Measurements from ENCODE around the gene LFNG. TPM values are rescaled to one million over a fixed set of nuclear protein-coding genes. Genes with fewer than 3 reads are reported as not detected.
"Not testable (repeated sequence)": the region's sequence is repeated elsewhere in the genome, so short reads cannot be mapped to it uniquely, and the experiment has no call there.

LFNG gene
- polyA plus RNA-seq, 2 donors, result 12.0 to 13.7 TPM

- Histone ChIP-seq H3K27ac (ENCODE audit: low read depth in 2 of 2, low read length in 1 of 2) (no peak overlapping the region), H3K36me3 (ENCODE audit: control insufficient read depth in 2 of 2, insufficient read depth in 2 of 2, low read length in 1 of 2) (peaks cover 0 to 13% of the 10 kb centered on the region in 2 donors), H3K27me3 (ENCODE audit: control insufficient read depth in 1 of 2, insufficient read depth in 2 of 2, low read length in 2 of 2) (no peaks in the 10 kb centered on the region), H3K4me3 (ENCODE audit: low read depth in 1 of 2, low read length in 2 of 2) (no peak overlapping the region), H3K9me3 (ENCODE audit: control insufficient read depth in 2 of 2, insufficient read depth in 1 of 2, low read depth in 1 of 2, low read length in 1 of 2) (no peaks in the 10 kb centered on the region), H3K4me1 (ENCODE audit: control insufficient read depth in 2 of 2, insufficient read depth in 2 of 2, low read length in 1 of 2) (peaks cover 13 to 55% of the 10 kb centered on the region in 2 donors)
- WGBS, 2 donors, result 68 to 72% methylated on average over 40 of the region's 40 CpGs
These were observed 7.3 kb downstream of the LFNG start for GRCh38 chr7:2526659-2527504.

GRCh38 chr7:2527505-2528467 lies 8.2 kb downstream of the LFNG start:
- peak overlapping the region in 1 of 2 donors; percentile 29 for H3K27ac ChIP-seq (ENCODE audit: low read depth in 2 of 2, low read length in 1 of 2)
- peaks cover 13 to 53% of the 10 kb centered on the region in 2 donors for H3K4me1 ChIP-seq (ENCODE audit: control insufficient read depth in 2 of 2, insufficient read depth in 2 of 2, low read length in 1 of 2)
- WGBS, 2 donors, result 46 to 49% methylated on average over 17 of the region's 17 CpGs
- H3K9me3 ChIP-seq (ENCODE audit: control insufficient read depth in 2 of 2, insufficient read depth in 1 of 2, low read depth in 1 of 2, low read length in 1 of 2), result no peaks in the 10 kb centered on the region
- H3K36me3 ChIP-seq (ENCODE audit: control insufficient read depth in 2 of 2, insufficient read depth in 2 of 2, low read length in 1 of 2), result peaks cover 0 to 13% of the 10 kb centered on the region in 2 donors
- H3K27me3 ChIP-seq (ENCODE audit: control insufficient read depth in 1 of 2, insufficient read depth in 2 of 2, low read length in 2 of 2), result no peaks in the 10 kb centered on the region
- no peak overlapping the region for H3K4me3 ChIP-seq (ENCODE audit: low read depth in 1 of 2, low read length in 2 of 2)

DNA sequence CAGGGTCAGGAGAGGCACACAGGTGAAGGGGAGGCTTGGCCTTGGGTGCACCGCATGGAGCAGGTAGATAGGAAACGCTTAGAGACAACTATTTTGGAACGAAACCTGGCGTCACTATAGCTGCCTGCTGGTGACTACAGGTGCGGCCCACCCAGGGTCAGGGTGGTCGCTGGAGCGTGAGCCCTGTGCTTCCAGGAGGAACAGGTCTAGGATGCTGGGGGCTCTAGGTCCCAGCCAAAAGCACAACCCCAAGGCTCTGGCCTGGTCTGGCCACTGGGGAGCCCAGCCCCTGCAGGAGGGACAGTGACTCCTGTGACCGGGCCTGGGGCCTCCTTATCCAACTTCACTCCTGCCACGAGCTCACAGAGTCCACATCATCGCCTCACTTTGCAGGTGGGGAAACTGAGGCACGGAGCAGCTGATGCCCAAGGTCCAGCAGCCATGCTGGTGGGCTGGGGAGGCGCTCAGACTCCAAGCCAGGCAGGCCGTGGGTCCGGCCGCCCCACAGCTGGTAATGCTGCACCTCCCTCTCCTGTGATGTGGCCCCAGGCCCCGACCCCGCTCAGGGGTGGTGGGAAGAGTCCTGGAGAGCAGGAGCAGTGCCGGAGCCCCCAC lies 9.0 kb downstream of the LFNG start:
- peak overlapping the region; percentile 29 to 76 for H3K27ac ChIP-seq (ENCODE audit: low read depth in 2 of 2, low read length in 1 of 2)
- H3K9me3 ChIP-seq (ENCODE audit: control insufficient read depth in 2 of 2, insufficient read depth in 1 of 2, low read depth in 1 of 2, low read length in 1 of 2), result no peaks in the 10 kb centered on the region
- no peak overlapping the region for H3K4me3 ChIP-seq (ENCODE audit: low read depth in 1 of 2, low read length in 2 of 2)
- no peaks in the 10 kb centered on the region for H3K27me3 ChIP-seq (ENCODE audit: control insufficient read depth in 1 of 2, insufficient read depth in 2 of 2, low read length in 2 of 2)
- H3K4me1 ChIP-seq (ENCODE audit: control insufficient read depth in 2 of 2, insufficient read depth in 2 of 2, low read length in 1 of 2), result peaks cover 13 to 47% of the 10 kb centered on the region in 2 donors
- WGBS, 2 donors, result 63 to 65% methylated on average over 18 of the region's 18 CpGs
- peaks cover 0 to 13% of the 10 kb centered on the region in 2 donors for H3K36me3 ChIP-seq (ENCODE audit: control insufficient read depth in 2 of 2, insufficient read depth in 2 of 2, low read length in 1 of 2)

GRCh38 chr7:2529161-2530070 lies 9.8 kb downstream of the LFNG start:
- peaks cover 13 to 39% of the 10 kb centered on the region in 2 donors for H3K4me1 ChIP-seq (ENCODE audit: control insufficient read depth in 2 of 2, insufficient read depth in 2 of 2, low read length in 1 of 2)
- H3K4me3 ChIP-seq (ENCODE audit: low read depth in 1 of 2, low read length in 2 of 2), result no peak overlapping the region

GRCh38 chr7:2530071-2530987 lies 10.8 kb downstream of the LFNG start:
- peak overlapping the region; percentile 74 to 80 for H3K27ac ChIP-seq (ENCODE audit: low read depth in 2 of 2, low read length in 1 of 2)
- no peaks in the 10 kb centered on the region for H3K27me3 ChIP-seq (ENCODE audit: control insufficient read depth in 1 of 2, insufficient read depth in 2 of 2, low read length in 2 of 2)
- peaks cover 10 to 33% of the 10 kb centered on the region in 2 donors for H3K4me1 ChIP-seq (ENCODE audit: control insufficient read depth in 2 of 2, insufficient read depth in 2 of 2, low read length in 1 of 2)
- H3K36me3 ChIP-seq (ENCODE audit: control insufficient read depth in 2 of 2, insufficient read depth in 2 of 2, low read length in 1 of 2), result peaks cover 0 to 11% of the 10 kb centered on the region in 2 donors
- no peaks in the 10 kb centered on the region for H3K9me3 ChIP-seq (ENCODE audit: control insufficient read depth in 2 of 2, insufficient read depth in 1 of 2, low read depth in 1 of 2, low read length in 1 of 2)
- H3K4me3 ChIP-seq (ENCODE audit: low read depth in 1 of 2, low read length in 2 of 2), result no peak overlapping the region
- WGBS, 2 donors, result 32 to 38% methylated on average over 16 of the region's 16 CpGs

More at GRCh38 chr7:2529161-2530070, 9.8 kb downstream of the LFNG start:
- Histone ChIP-seq H3K9me3 (ENCODE audit: control insufficient read depth in 2 of 2, insufficient read depth in 1 of 2, low read depth in 1 of 2, low read length in 1 of 2) (no peaks in the 10 kb centered on the region), H3K36me3 (ENCODE audit: control insufficient read depth in 2 of 2, insufficient read depth in 2 of 2, low read length in 1 of 2) (peaks cover 0 to 13% of the 10 kb centered on the region in 2 donors), H3K27me3 (ENCODE audit: control insufficient read depth in 1 of 2, insufficient read depth in 2 of 2, low read length in 2 of 2) (no peaks in the 10 kb centered on the region), H3K27ac (ENCODE audit: low read depth in 2 of 2, low read length in 1 of 2) (peak overlapping the region; percentile 74 to 80)
- 25 to 31% methylated on average over 30 of the region's 30 CpGs for WGBS, 2 donors

- H3K4me1 ChIP-seq (ENCODE audit: control insufficient read depth in 2 of 2, insufficient read depth in 2 of 2, low read length in 1 of 2), result peaks cover 8 to 30% of the 10 kb centered on the region in 2 donors
- H3K4me3 ChIP-seq (ENCODE audit: low read depth in 1 of 2, low read length in 2 of 2); H3K27me3 ChIP-seq (ENCODE audit: control insufficient read depth in 1 of 2, insufficient read depth in 2 of 2, low read length in 2 of 2); H3K9me3 ChIP-seq (ENCODE audit: control insufficient read depth in 2 of 2, insufficient read depth in 1 of 2, low read depth in 1 of 2, low read length in 1 of 2); H3K36me3 ChIP-seq (ENCODE audit: control insufficient read depth in 2 of 2, insufficient read depth in 2 of 2, low read length in 1 of 2): not testable (repeated sequence)
- WGBS, 2 donors, result 26 to 30% methylated on average over 29 to 43 of the region's 43 CpGs
- peak overlapping the region; percentile 9 to 74 for H3K27ac ChIP-seq (ENCODE audit: low read depth in 2 of 2, low read length in 1 of 2)
These were observed 11.6 kb downstream of the LFNG start for GRCh38 chr7:2530994-2531795.

DNA sequence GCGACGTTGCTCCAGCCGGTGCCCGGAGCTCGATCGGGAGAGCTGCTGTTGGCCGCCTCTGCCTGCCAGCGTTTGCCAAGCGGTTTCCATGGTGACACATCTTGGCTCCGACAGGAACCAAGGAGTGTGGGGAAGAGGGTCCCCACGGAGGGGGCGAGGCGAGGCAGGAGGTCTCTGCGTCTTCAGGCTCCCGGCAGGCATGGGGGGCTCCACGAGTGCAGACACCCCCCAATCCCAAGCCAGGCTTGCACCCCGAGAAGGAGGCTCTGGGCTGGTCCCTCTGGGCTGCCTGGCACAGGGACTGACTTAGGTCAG lies 12.2 kb downstream of the LFNG start:
- not testable (repeated sequence) for H3K9me3 ChIP-seq (ENCODE audit: control insufficient read depth in 2 of 2, insufficient read depth in 1 of 2, low read depth in 1 of 2, low read length in 1 of 2); H3K36me3 ChIP-seq (ENCODE audit: control insufficient read depth in 2 of 2, insufficient read depth in 2 of 2, low read length in 1 of 2); H3K4me3 ChIP-seq (ENCODE audit: low read depth in 1 of 2, low read length in 2 of 2); H3K27me3 ChIP-seq (ENCODE audit: control insufficient read depth in 1 of 2, insufficient read depth in 2 of 2, low read length in 2 of 2); H3K27ac ChIP-seq (ENCODE audit: low read depth in 2 of 2, low read length in 1 of 2)
- 25 to 31% methylated on average over 17 of the region's 17 CpGs for WGBS, 2 donors
- H3K4me1 ChIP-seq (ENCODE audit: control insufficient read depth in 2 of 2, insufficient read depth in 2 of 2, low read length in 1 of 2), result peaks cover 8 to 30% of the 10 kb centered on the region in 2 donors
